ENCODE measurements around the gene ADGRV1.

DNA sequence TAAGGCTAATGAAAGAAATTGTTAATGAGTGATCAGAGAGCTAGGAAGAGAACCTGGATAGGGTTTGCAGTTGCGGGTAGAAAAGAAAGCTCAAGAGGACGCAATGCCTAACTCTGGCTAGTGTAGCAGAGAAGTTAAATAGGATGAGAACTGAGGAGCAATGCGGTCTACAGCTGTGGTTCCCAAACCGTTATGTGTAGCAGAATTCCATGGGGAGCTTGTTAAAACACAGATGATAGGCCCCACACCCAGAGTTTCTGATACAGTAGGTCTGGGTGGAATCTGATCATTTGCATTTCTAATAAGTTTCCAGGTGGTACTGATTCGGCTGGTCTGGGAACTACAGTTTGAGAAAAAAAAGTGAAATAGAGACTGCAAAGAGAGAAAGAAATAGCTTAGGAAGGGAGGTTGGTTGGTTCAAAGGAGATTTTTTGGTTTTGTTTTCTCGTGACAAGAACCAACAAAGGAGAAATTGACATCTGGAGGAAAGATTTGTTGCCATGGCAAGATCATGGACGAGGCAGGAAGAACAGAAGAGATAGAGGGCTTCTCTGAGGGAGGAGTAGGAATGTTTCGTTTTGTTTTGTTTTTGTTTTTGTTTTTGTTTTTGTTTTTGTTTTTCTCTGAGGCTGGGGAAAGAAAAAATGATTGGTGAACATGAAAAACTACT lies 548.4 kb downstream of the ADGRV1 start:
- no peak for TF ChIP-seq CTCF (IDR thresholded peaks at IDR 0.05; ENCODE audit: poor library complexity, severe bottlenecking)
- TF ChIP-seq POLR2AphosphoS5 (IDR thresholded peaks at IDR 0.05) = no peak
- TF ChIP-seq RAD21 (conservative IDR thresholded peaks at IDR 0.05) = no peak

Data from neural cell (in vitro differentiated cells).